H1 (cell line): ENCODE data around the gene PDE9A. TPM values are rescaled to one million over a fixed set of nuclear protein-coding genes. Genes with fewer than 3 reads are reported as not detected.

ENCODE experiments used
- CTCF ChIA-PET: fragments of 300-600 bp; sonication (Branson Sonifier 250); formaldehyde crosslinking; loops from one replicate; lab custom pipeline; 2021; ENCODE audit not compliant: partially characterized antibody; lab: Charles Lee
- POLR2A ChIA-PET: fragments of 300-600 bp; sonication (Branson Sonifier 250); formaldehyde crosslinking; loops from one replicate; lab custom pipeline; 2021; ENCODE audit warnings: inconsistent platforms; ENCODE audit not compliant: partially characterized antibody; lab: Charles Lee
- DNase-seq, 2 experiments: peaks; one replicate each; pipeline versions ENCODE4 v3.0.0 to v3.0.0-alpha.2; 2010 to 2022; ENCODE audit warnings: low spot score in 2 of 2, low read depth in 1 of 2, mixed read lengths in 1 of 2
- FAIRE-seq: peaks from 2 replicates; lab custom pipeline; 2011; peaks lifted over from hg19 to GRCh38; lab: Jason Lieb, UNC
- H2AFZ ChIP-seq: 2 replicates; pipeline ENCODE4 v1.8.1; 2012; ENCODE audit warnings: low read length, inconsistent platforms
- H2AK5ac ChIP-seq: 2 replicates; pipeline ENCODE4 v1.6.1; 2013; ENCODE audit warnings: low read depth, low read length
- H2BK120ac ChIP-seq: replicated peaks from 2 replicates; pipeline ENCODE3; 2013; ENCODE audit warnings: low read depth, low read length, inconsistent platforms
- H2BK12ac ChIP-seq: 2 replicates; pipeline ENCODE4 v1.6.1; 2013; ENCODE audit warnings: low read depth, low read length
- H2BK15ac ChIP-seq: 2 replicates; pipeline ENCODE4 v1.6.1; 2013; ENCODE audit warnings: low read length
- H2BK20ac ChIP-seq: 2 replicates; pipeline ENCODE4 v1.6.1; 2013; ENCODE audit warnings: low read length
- H2BK5ac ChIP-seq: 2 replicates; pipeline ENCODE4 v1.6.1; 2013; ENCODE audit warnings: low read depth, low read length
- H3K14ac ChIP-seq: 2 replicates; pipeline ENCODE4 v1.6.1; 2013; ENCODE audit warnings: inconsistent platforms; ENCODE audit not compliant: insufficient read length
- H3K18ac ChIP-seq: 2 replicates; pipeline ENCODE4 v1.6.1; 2013; ENCODE audit warnings: low read length; ENCODE audit errors: extremely low read depth
- H3K23ac ChIP-seq: 2 replicates; pipeline ENCODE4 v1.6.1; 2013; ENCODE audit warnings: inconsistent platforms; ENCODE audit not compliant: insufficient read length
- H3K23me2 ChIP-seq: 2 replicates; pipeline ENCODE4 v1.6.1; 2013; ENCODE audit warnings: low read depth, low read length
- H3K27ac ChIP-seq: 2 replicates; pipeline ENCODE4 v1.6.1; 2011; ENCODE audit warnings: low read depth, low read length, inconsistent platforms
- H3K27me3 ChIP-seq, 4 experiments: replicated peaks in 1 of 4; 1 replicate in 1 of 4; 2 replicates in 3 of 4; pipeline versions ENCODE4 v1.6.1 to v1.8.1; 2011 to 2013; ENCODE audit warnings: low read length in 3 of 4, mild to moderate bottlenecking in 3 of 4, inconsistent platforms in 2 of 4, mixed read lengths in 2 of 4, moderate library complexity in 1 of 4; ENCODE audit not compliant: control insufficient read depth in 3 of 4, insufficient read depth in 3 of 4; ENCODE audit errors: extremely low read depth in 1 of 4
- H3K36me3 ChIP-seq, 4 experiments: 2 replicates each; pipeline versions ENCODE4 v1.6.1 to v1.8.1; 2011 to 2013; ENCODE audit warnings: mild to moderate bottlenecking in 4 of 4, low read length in 3 of 4, moderate library complexity in 2 of 4, control low read depth in 1 of 4, inconsistent platforms in 1 of 4; ENCODE audit not compliant: insufficient read depth in 4 of 4, control insufficient read depth in 2 of 4
- H3K4ac ChIP-seq: replicated peaks from 2 replicates; pipeline ENCODE3; 2013; ENCODE audit warnings: low read length, low read depth, mixed read lengths, inconsistent platforms; ENCODE audit not compliant: insufficient read length
- H3K4me1 ChIP-seq, 4 experiments: replicated peaks in 1 of 4; 1 replicate in 1 of 4; 2 replicates in 3 of 4; pipeline versions ENCODE4 v1.6.1 to v1.8.1; 2011 to 2013; ENCODE audit warnings: low read length in 3 of 4, inconsistent platforms in 2 of 4, mixed read lengths in 1 of 4; ENCODE audit not compliant: insufficient read depth in 4 of 4, control insufficient read depth in 3 of 4
- H3K4me2 ChIP-seq, 2 experiments: 2 replicates each; pipeline versions ENCODE4 v1.6.1 to v1.8.1; 2011 to 2013; ENCODE audit warnings: low read depth in 2 of 2, low read length in 2 of 2, control low read depth in 1 of 2, inconsistent platforms in 1 of 2, mild to moderate bottlenecking in 1 of 2; ENCODE audit not compliant: insufficient read depth in 1 of 2
- H3K4me3 ChIP-seq, 4 experiments: fragments of 200-600, 300-600 bp in 1 of 4; sonication (generic), shearing (Covaris generic), sonication (Bioruptor Twin) in 1 of 4; 2 replicates each; pipeline versions ENCODE4 v1.5.1 to v1.8.1; 2011 to 2016; ENCODE audit warnings: low read length in 4 of 4, low read depth in 3 of 4, control low read depth in 2 of 4, inconsistent platforms in 2 of 4, mild to moderate bottlenecking in 2 of 4, mixed read lengths in 1 of 4, moderate library complexity in 1 of 4; ENCODE audit not compliant: insufficient read depth in 2 of 4; ENCODE audit errors: extremely low read depth in 1 of 4
- H3K56ac ChIP-seq: replicated peaks from 2 replicates; pipeline ENCODE3; 2013; ENCODE audit warnings: low read depth, mild to moderate bottlenecking, mixed read lengths, low read length, inconsistent platforms; ENCODE audit not compliant: insufficient read length
- H3K79me1 ChIP-seq: 2 replicates; pipeline ENCODE4 v1.6.1; 2013; ENCODE audit warnings: low read depth, low read length, control low read depth
- H3K79me2 ChIP-seq, 2 experiments: 2 replicates each; pipeline versions ENCODE4 v1.6.1 to v1.8.1; 2012 to 2013; ENCODE audit warnings: low read length in 2 of 2, mild to moderate bottlenecking in 2 of 2, inconsistent platforms in 1 of 2; ENCODE audit not compliant: insufficient read depth in 2 of 2, control insufficient read depth in 1 of 2
- H3K9ac ChIP-seq, 4 experiments: replicated peaks in 1 of 4; 1 replicate in 1 of 4; 2 replicates in 3 of 4; pipeline versions ENCODE4 v1.6.1 to v1.8.1; 2011 to 2013; ENCODE audit warnings: low read depth in 3 of 4, low read length in 3 of 4, control low read depth in 2 of 4, mild to moderate bottlenecking in 2 of 4, moderate library complexity in 2 of 4, inconsistent platforms in 1 of 4; ENCODE audit errors: extremely low read depth in 1 of 4
- H3K9me3 ChIP-seq, 2 experiments: 2 replicates each; pipeline versions ENCODE4 v1.6.1 to v1.8.1; 2012 to 2013; ENCODE audit warnings: mild to moderate bottlenecking in 2 of 2, moderate library complexity in 2 of 2, control low read depth in 1 of 2, inconsistent platforms in 1 of 2, low read depth in 1 of 2, low read length in 1 of 2, mixed read lengths in 1 of 2; ENCODE audit not compliant: insufficient read depth in 2 of 2
- H4K20me1 ChIP-seq, 2 experiments: replicated peaks in 1 of 2; 2 replicates each; pipeline versions ENCODE3 to v1.8.1; 2011 to 2013; ENCODE audit warnings: inconsistent platforms in 2 of 2, low read length in 2 of 2, mild to moderate bottlenecking in 1 of 2; ENCODE audit not compliant: insufficient read depth in 2 of 2, control insufficient read depth in 1 of 2
- H4K5ac ChIP-seq: 2 replicates; pipeline ENCODE4 v1.6.1; 2013; ENCODE audit warnings: low read length, low read depth, mixed read lengths, inconsistent platforms; ENCODE audit not compliant: insufficient read length
- H4K8ac ChIP-seq: 2 replicates; pipeline ENCODE4 v1.8.0; 2013; ENCODE audit warnings: mild to moderate bottlenecking, moderate library complexity, low read length, inconsistent platforms; ENCODE audit not compliant: insufficient read depth; ENCODE audit errors: extremely low read depth
- H4K91ac ChIP-seq: replicated peaks from 2 replicates; pipeline ENCODE3; 2013; ENCODE audit warnings: low read length, mixed read lengths, inconsistent platforms; ENCODE audit not compliant: insufficient read length
- ATF2 ChIP-seq: IDR thresholded peaks from 2 replicates; pipeline ENCODE4 v1.6.1; 2012; ENCODE audit warnings: low read length, inconsistent platforms
- BACH1 ChIP-seq: IDR thresholded peaks from 2 replicates; pipeline ENCODE4 v1.6.1; 2012; ENCODE audit warnings: low read length, improper control_type of control experiment
- BRCA1 ChIP-seq: IDR thresholded peaks from 2 replicates; pipeline ENCODE4 v1.6.1; 2012; ENCODE audit warnings: low read depth, low read length, improper control_type of control experiment
- CEBPB ChIP-seq: IDR thresholded peaks from 2 replicates; pipeline ENCODE4 v1.6.1; 2012; ENCODE audit warnings: low read depth, low read length
- FOSL1 ChIP-seq: IDR thresholded peaks from 2 replicates; pipeline ENCODE4 v1.6.1; 2011; ENCODE audit warnings: mild to moderate bottlenecking, low read depth, low read length, moderate library complexity; ENCODE audit not compliant: insufficient read depth
- GABPA ChIP-seq: IDR thresholded peaks from 2 replicates; pipeline ENCODE4 v1.6.1; 2011; ENCODE audit warnings: mild to moderate bottlenecking, low read length, moderate library complexity, borderline replicate concordance; ENCODE audit not compliant: insufficient read depth
- HDAC2 ChIP-seq, 2 experiments: fragments of 300-600 bp in 1 of 2; sonication (generic) in 1 of 2; IDR thresholded peaks; 2 replicates each; pipeline ENCODE4 v1.6.1; 2011 to 2012; ENCODE audit warnings: low read depth in 2 of 2, low read length in 2 of 2, mild to moderate bottlenecking in 2 of 2, moderate library complexity in 2 of 2, borderline replicate concordance in 1 of 2, inconsistent platforms in 1 of 2
- HDAC6 ChIP-seq: IDR thresholded peaks from one replicate; pipeline ENCODE4 v1.7.1; 2012; ENCODE audit warnings: low read depth, mild to moderate bottlenecking, inconsistent platforms, low read length, moderate library complexity
- PHF8 ChIP-seq: fragments of 200-600 bp; sonication (generic); conservative IDR thresholded peaks from 2 replicates; pipeline ENCODE4 v1.7.1; 2012; ENCODE audit warnings: low read depth, mild to moderate bottlenecking, inconsistent platforms, low read length, moderate library complexity
- POU5F1 ChIP-seq: IDR thresholded peaks from 2 replicates; pipeline ENCODE4 v1.6.1; 2011; ENCODE audit warnings: low read depth, mild to moderate bottlenecking, low read length, moderate library complexity
- RNF2 ChIP-seq: fragments of 200-900, 300-1000 bp; sonication (generic); IDR thresholded peaks from 2 replicates; pipeline ENCODE4 v1.7.1; 2016; ENCODE audit warnings: borderline replicate concordance, low read depth, mild to moderate bottlenecking, antibody characterized with exemption, low read length; ENCODE audit not compliant: poor library complexity, severe bottlenecking; ENCODE audit errors: missing control alignments
- SIRT6 ChIP-seq: IDR thresholded peaks from one replicate; pipeline ENCODE4 v1.7.1; 2012; ENCODE audit warnings: low read length, inconsistent platforms
- WGBS, 2 experiments: shearing (Covaris generic) in 1 of 2; methylation state at CpG; one replicate each; pipeline versions ENCODE4 v1.1.6 to v1.1.7; 2013 to 2015; ENCODE audit warnings: low lambda C conversion rate in 2 of 2, mixed read lengths in 2 of 2, inconsistent platforms in 1 of 2, low coverage in 1 of 2, missing lambda C conversion rate in 1 of 2; ENCODE audit not compliant: insufficient replicate concordance in 2 of 2, insufficient coverage in 1 of 2, insufficient read length in 1 of 2; ENCODE audit errors: extremely low coverage in 1 of 2, missing lambda C conversion rate in 1 of 2; 5-methylcytosine and 5-hydroxymethylcytosine counted together
- polyA plus RNA-seq, 7 experiments: library from polyadenylated mRNA; depleted of rRNA in 3 of 7; stranded (reverse) in 5 of 7; unstranded in 2 of 7; fragments of >200 nt in 5 of 7; fragments of 200-250 nt in 2 of 7; gene quantifications; 1 replicate in 5 of 7; 2 replicates in 1 of 7; 4 replicates in 1 of 7; pipeline versions ENCODE4 v1.2.1 to v1.2.3, GENCODE V29; 2011 to 2013; ENCODE audit warnings: missing spikeins in 2 of 7, mixed read lengths in 2 of 7
- total RNA-seq: library from RNA; stranded (reverse); fragmentation: NEBNext Ultra II Directional; extraction: Animal tissue kit (Norgen Biotek cat#: 25700); gene quantifications from 2 replicates; pipeline ENCODE4 v1.2.1, GENCODE V29; 2021

PDE9A gene
- total and polyA plus RNA-seq, 2 of the 8 experiments (the other 6 are each of a cell fraction or from before 2014, with no cell fraction given) = 39.2 to 45.9 TPM

DNA sequence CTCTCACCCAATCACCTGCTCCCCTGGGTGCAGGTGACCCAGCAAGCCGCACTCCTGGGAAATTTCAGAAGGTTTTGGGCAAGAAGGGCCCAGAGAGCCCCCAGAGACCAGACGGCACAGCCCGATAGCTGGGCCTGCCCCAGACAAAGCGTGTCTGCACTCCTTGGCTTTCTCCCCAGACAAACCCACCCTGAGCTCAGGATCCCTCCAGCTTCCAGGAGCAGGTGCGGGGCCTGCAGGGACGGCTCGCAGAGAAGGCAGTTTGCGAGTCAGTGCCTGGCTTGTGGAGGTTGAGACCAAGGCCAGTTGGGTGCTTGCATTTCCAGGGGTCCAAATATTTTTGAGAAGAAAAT lies 6.7 kb downstream of the PDE9A start:
- Histone ChIP-seq H2BK12ac (no peak overlapping the region), H3K14ac (no peak overlapping the region), H3K79me2 (peaks cover 0 to 85% of the 10 kb centered on the region in 2 experiments; a peak in 3 of 4 replicates), H2BK15ac (no peak overlapping the region), H2AFZ (no peak overlapping the region), H3K9ac (no peak overlapping the region), H2BK20ac (no peak overlapping the region), H3K4ac (no peak overlapping the region), H3K27ac (no peak overlapping the region), H3K4me3 (no peak overlapping the region), H4K5ac (no peak overlapping the region), H3K23me2 (peaks cover 10% of the 10 kb centered on the region; the same call in 1 of the 2 replicates), H4K91ac (no peak overlapping the region), H3K36me3 (peaks cover 5 to 14% (median 10%) of the 10 kb centered on the region in 4 experiments), H4K20me1 (peaks cover 42 to 69% of the 10 kb centered on the region in 2 experiments), H2BK120ac (no peak overlapping the region), H3K79me1 (peaks cover 40% of the 10 kb centered on the region), H2AK5ac (no peak overlapping the region), H3K4me2 (no peak overlapping the region), H3K18ac (no peak overlapping the region), H3K9me3 (peaks cover 0 to 3% of the 10 kb centered on the region in 2 experiments; a peak in 1 of 4 replicates), H4K8ac (no peak overlapping the region), H3K4me1 (peaks cover 11 to 29% (median 24%) of the 10 kb centered on the region in 4 experiments), H2BK5ac (no peak overlapping the region), H3K56ac (no peak overlapping the region), H3K27me3 (no peaks in the 10 kb centered on the region; a peak in 1 of 7 replicates), H3K23ac (no peak overlapping the region)
- POLR2A ChIA-PET = interaction anchor here (1.1 kb wide), 1 partner anchor 18 kb away, joined by 3 read pairs; no protein-coding TSS in a partner anchor
- FAIRE-seq (no peak), DNase-seq (no peak)
- WGBS, 2 experiments = 98% methylated on average over 8 of the region's 8 CpGs; no CpG with 5 or more reads in 1 of the 2 experiments
- CTCF ChIA-PET = interaction anchor here (1.6 to 2.0 kb wide), 3 partner anchors 12 to 77 kb away, joined by 3 to 7 read pairs (median 4); no protein-coding TSS in a partner anchor
- TF ChIP-seq ATF2 = no peak
- TF ChIP-seq BRCA1 = no peak
- no peak for TF ChIP-seq CEBPB
- no peak for TF ChIP-seq HDAC2 (IDR thresholded peaks at IDR 0.05; ENCODE audit: borderline replicate concordance in 1 of 2, low read depth in 2 of 2, low read length in 2 of 2)
- TF ChIP-seq SIRT6 = no peak
- TF ChIP-seq POU5F1 = no peak
- no peak for TF ChIP-seq HDAC6
- TF ChIP-seq PHF8 = no peak
- no peak for TF ChIP-seq GABPA
- no peak for TF ChIP-seq RNF2
- TF ChIP-seq BACH1 = no peak
- TF ChIP-seq FOSL1 = no peak
